H1 (cell line): ENCODE data around the gene CDK19. TPM values are rescaled to one million over a fixed set of nuclear protein-coding genes. Genes with fewer than 3 reads are reported as not detected.

ENCODE experiments used
- CTCF ChIA-PET: fragments of 300-600 bp; sonication (Branson Sonifier 250); formaldehyde crosslinking; loops from one replicate; lab custom pipeline; 2021; ENCODE audit not compliant: partially characterized antibody; lab: Charles Lee
- POLR2A ChIA-PET: fragments of 300-600 bp; sonication (Branson Sonifier 250); formaldehyde crosslinking; loops from one replicate; lab custom pipeline; 2021; ENCODE audit warnings: inconsistent platforms; ENCODE audit not compliant: partially characterized antibody; lab: Charles Lee
- DNase-seq, 2 experiments: peaks; one replicate each; pipeline versions ENCODE4 v3.0.0 to v3.0.0-alpha.2; 2010 to 2022; ENCODE audit warnings: low spot score in 2 of 2, low read depth in 1 of 2, mixed read lengths in 1 of 2
- FAIRE-seq: peaks from 2 replicates; lab custom pipeline; 2011; peaks lifted over from hg19 to GRCh38; lab: Jason Lieb, UNC
- H2AFZ ChIP-seq: 2 replicates; pipeline ENCODE4 v1.8.1; 2012; ENCODE audit warnings: low read length, inconsistent platforms
- H2AK5ac ChIP-seq: 2 replicates; pipeline ENCODE4 v1.6.1; 2013; ENCODE audit warnings: low read depth, low read length
- H2BK120ac ChIP-seq: replicated peaks from 2 replicates; pipeline ENCODE3; 2013; ENCODE audit warnings: low read depth, low read length, inconsistent platforms
- H2BK12ac ChIP-seq: 2 replicates; pipeline ENCODE4 v1.6.1; 2013; ENCODE audit warnings: low read depth, low read length
- H2BK15ac ChIP-seq: 2 replicates; pipeline ENCODE4 v1.6.1; 2013; ENCODE audit warnings: low read length
- H2BK20ac ChIP-seq: 2 replicates; pipeline ENCODE4 v1.6.1; 2013; ENCODE audit warnings: low read length
- H2BK5ac ChIP-seq: 2 replicates; pipeline ENCODE4 v1.6.1; 2013; ENCODE audit warnings: low read depth, low read length
- H3K14ac ChIP-seq: 2 replicates; pipeline ENCODE4 v1.6.1; 2013; ENCODE audit warnings: inconsistent platforms; ENCODE audit not compliant: insufficient read length
- H3K18ac ChIP-seq: 2 replicates; pipeline ENCODE4 v1.6.1; 2013; ENCODE audit warnings: low read length; ENCODE audit errors: extremely low read depth
- H3K23ac ChIP-seq: 2 replicates; pipeline ENCODE4 v1.6.1; 2013; ENCODE audit warnings: inconsistent platforms; ENCODE audit not compliant: insufficient read length
- H3K23me2 ChIP-seq: 2 replicates; pipeline ENCODE4 v1.6.1; 2013; ENCODE audit warnings: low read depth, low read length
- H3K27ac ChIP-seq: 2 replicates; pipeline ENCODE4 v1.6.1; 2011; ENCODE audit warnings: low read depth, low read length, inconsistent platforms
- H3K27me3 ChIP-seq, 4 experiments: replicated peaks in 1 of 4; 1 replicate in 1 of 4; 2 replicates in 3 of 4; pipeline versions ENCODE4 v1.6.1 to v1.8.1; 2011 to 2013; ENCODE audit warnings: low read length in 3 of 4, mild to moderate bottlenecking in 3 of 4, inconsistent platforms in 2 of 4, mixed read lengths in 2 of 4, moderate library complexity in 1 of 4; ENCODE audit not compliant: control insufficient read depth in 3 of 4, insufficient read depth in 3 of 4; ENCODE audit errors: extremely low read depth in 1 of 4
- H3K36me3 ChIP-seq, 4 experiments: 2 replicates each; pipeline versions ENCODE4 v1.6.1 to v1.8.1; 2011 to 2013; ENCODE audit warnings: mild to moderate bottlenecking in 4 of 4, low read length in 3 of 4, moderate library complexity in 2 of 4, control low read depth in 1 of 4, inconsistent platforms in 1 of 4; ENCODE audit not compliant: insufficient read depth in 4 of 4, control insufficient read depth in 2 of 4
- H3K4ac ChIP-seq: replicated peaks from 2 replicates; pipeline ENCODE3; 2013; ENCODE audit warnings: low read length, low read depth, mixed read lengths, inconsistent platforms; ENCODE audit not compliant: insufficient read length
- H3K4me1 ChIP-seq, 4 experiments: replicated peaks in 1 of 4; 1 replicate in 1 of 4; 2 replicates in 3 of 4; pipeline versions ENCODE4 v1.6.1 to v1.8.1; 2011 to 2013; ENCODE audit warnings: low read length in 3 of 4, inconsistent platforms in 2 of 4, mixed read lengths in 1 of 4; ENCODE audit not compliant: insufficient read depth in 4 of 4, control insufficient read depth in 3 of 4
- H3K4me2 ChIP-seq, 2 experiments: 2 replicates each; pipeline versions ENCODE4 v1.6.1 to v1.8.1; 2011 to 2013; ENCODE audit warnings: low read depth in 2 of 2, low read length in 2 of 2, control low read depth in 1 of 2, inconsistent platforms in 1 of 2, mild to moderate bottlenecking in 1 of 2; ENCODE audit not compliant: insufficient read depth in 1 of 2
- H3K4me3 ChIP-seq, 4 experiments: fragments of 200-600, 300-600 bp in 1 of 4; sonication (generic), shearing (Covaris generic), sonication (Bioruptor Twin) in 1 of 4; 2 replicates each; pipeline versions ENCODE4 v1.5.1 to v1.8.1; 2011 to 2016; ENCODE audit warnings: low read length in 4 of 4, low read depth in 3 of 4, control low read depth in 2 of 4, inconsistent platforms in 2 of 4, mild to moderate bottlenecking in 2 of 4, mixed read lengths in 1 of 4, moderate library complexity in 1 of 4; ENCODE audit not compliant: insufficient read depth in 2 of 4; ENCODE audit errors: extremely low read depth in 1 of 4
- H3K56ac ChIP-seq: replicated peaks from 2 replicates; pipeline ENCODE3; 2013; ENCODE audit warnings: low read depth, mild to moderate bottlenecking, mixed read lengths, low read length, inconsistent platforms; ENCODE audit not compliant: insufficient read length
- H3K79me1 ChIP-seq: 2 replicates; pipeline ENCODE4 v1.6.1; 2013; ENCODE audit warnings: low read depth, low read length, control low read depth
- H3K79me2 ChIP-seq, 2 experiments: 2 replicates each; pipeline versions ENCODE4 v1.6.1 to v1.8.1; 2012 to 2013; ENCODE audit warnings: low read length in 2 of 2, mild to moderate bottlenecking in 2 of 2, inconsistent platforms in 1 of 2; ENCODE audit not compliant: insufficient read depth in 2 of 2, control insufficient read depth in 1 of 2
- H3K9ac ChIP-seq, 4 experiments: replicated peaks in 1 of 4; 1 replicate in 1 of 4; 2 replicates in 3 of 4; pipeline versions ENCODE4 v1.6.1 to v1.8.1; 2011 to 2013; ENCODE audit warnings: low read depth in 3 of 4, low read length in 3 of 4, control low read depth in 2 of 4, mild to moderate bottlenecking in 2 of 4, moderate library complexity in 2 of 4, inconsistent platforms in 1 of 4; ENCODE audit errors: extremely low read depth in 1 of 4
- H3K9me3 ChIP-seq, 2 experiments: 2 replicates each; pipeline versions ENCODE4 v1.6.1 to v1.8.1; 2012 to 2013; ENCODE audit warnings: mild to moderate bottlenecking in 2 of 2, moderate library complexity in 2 of 2, control low read depth in 1 of 2, inconsistent platforms in 1 of 2, low read depth in 1 of 2, low read length in 1 of 2, mixed read lengths in 1 of 2; ENCODE audit not compliant: insufficient read depth in 2 of 2
- H4K20me1 ChIP-seq, 2 experiments: replicated peaks in 1 of 2; 2 replicates each; pipeline versions ENCODE3 to v1.8.1; 2011 to 2013; ENCODE audit warnings: inconsistent platforms in 2 of 2, low read length in 2 of 2, mild to moderate bottlenecking in 1 of 2; ENCODE audit not compliant: insufficient read depth in 2 of 2, control insufficient read depth in 1 of 2
- H4K5ac ChIP-seq: 2 replicates; pipeline ENCODE4 v1.6.1; 2013; ENCODE audit warnings: low read length, low read depth, mixed read lengths, inconsistent platforms; ENCODE audit not compliant: insufficient read length
- H4K8ac ChIP-seq: 2 replicates; pipeline ENCODE4 v1.8.0; 2013; ENCODE audit warnings: mild to moderate bottlenecking, moderate library complexity, low read length, inconsistent platforms; ENCODE audit not compliant: insufficient read depth; ENCODE audit errors: extremely low read depth
- H4K91ac ChIP-seq: replicated peaks from 2 replicates; pipeline ENCODE3; 2013; ENCODE audit warnings: low read length, mixed read lengths, inconsistent platforms; ENCODE audit not compliant: insufficient read length
- CHD1 ChIP-seq: IDR thresholded peaks from 2 replicates; pipeline ENCODE4 v1.6.1; 2012; ENCODE audit warnings: low read depth, low read length, improper control_type of control experiment
- WGBS, 2 experiments: shearing (Covaris generic) in 1 of 2; methylation state at CpG; one replicate each; pipeline versions ENCODE4 v1.1.6 to v1.1.7; 2013 to 2015; ENCODE audit warnings: low lambda C conversion rate in 2 of 2, mixed read lengths in 2 of 2, inconsistent platforms in 1 of 2, low coverage in 1 of 2, missing lambda C conversion rate in 1 of 2; ENCODE audit not compliant: insufficient replicate concordance in 2 of 2, insufficient coverage in 1 of 2, insufficient read length in 1 of 2; ENCODE audit errors: extremely low coverage in 1 of 2, missing lambda C conversion rate in 1 of 2; 5-methylcytosine and 5-hydroxymethylcytosine counted together
- polyA plus RNA-seq, 7 experiments: library from polyadenylated mRNA; depleted of rRNA in 3 of 7; stranded (reverse) in 5 of 7; unstranded in 2 of 7; fragments of >200 nt in 5 of 7; fragments of 200-250 nt in 2 of 7; gene quantifications; 1 replicate in 5 of 7; 2 replicates in 1 of 7; 4 replicates in 1 of 7; pipeline versions ENCODE4 v1.2.1 to v1.2.3, GENCODE V29; 2011 to 2013; ENCODE audit warnings: missing spikeins in 2 of 7, mixed read lengths in 2 of 7
- total RNA-seq: library from RNA; stranded (reverse); fragmentation: NEBNext Ultra II Directional; extraction: Animal tissue kit (Norgen Biotek cat#: 25700); gene quantifications from 2 replicates; pipeline ENCODE4 v1.2.1, GENCODE V29; 2021

CDK19 gene
- total and polyA plus RNA-seq, 2 of the 8 experiments (the other 6 are each of a cell fraction or from before 2014, with no cell fraction given), result 4.9 to 12.6 TPM

DNA sequence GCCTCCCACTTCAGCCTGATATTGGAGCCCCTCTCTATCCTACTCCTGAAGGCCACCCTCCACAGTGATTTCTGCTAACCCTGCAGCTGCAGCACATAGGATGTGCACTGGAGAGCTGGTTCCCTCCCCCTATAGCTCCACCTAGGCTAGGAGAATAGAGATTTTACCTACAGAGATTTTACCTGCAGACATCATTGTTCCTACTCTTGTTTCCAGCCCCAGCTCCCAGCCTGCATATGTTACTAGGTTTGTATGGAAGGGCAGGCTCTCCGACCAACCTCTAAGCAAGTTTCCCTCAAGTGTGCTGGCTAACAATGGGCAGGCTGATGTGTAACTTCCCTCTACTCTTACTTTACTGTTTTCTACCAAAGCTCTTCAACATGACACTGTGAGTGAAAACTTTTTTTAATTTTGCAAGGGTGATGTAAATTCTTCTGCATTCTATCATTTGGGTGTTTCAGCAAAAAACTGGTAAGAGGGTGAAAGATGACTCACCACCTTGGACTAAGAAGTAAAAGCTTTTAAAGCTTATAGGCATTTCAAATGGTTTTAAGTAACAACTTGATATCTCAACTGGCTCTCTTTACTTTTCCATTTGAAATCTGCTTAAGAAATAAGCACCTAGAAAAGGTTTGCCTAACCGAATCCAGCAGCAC is 106.8 kb downstream of the CDK19 start:
- Histone ChIP-seq H4K20me1 (no peaks in the 10 kb centered on the region), H2BK20ac (no peak overlapping the region), H2BK5ac (no peak overlapping the region), H3K4ac (no peak overlapping the region), H3K14ac (no peak overlapping the region), H4K8ac (no peak overlapping the region), H4K91ac (no peak overlapping the region), H3K9ac (no peak overlapping the region), H2BK12ac (no peak overlapping the region), H2AK5ac (no peak overlapping the region), H2BK120ac (no peak overlapping the region), H4K5ac (no peak overlapping the region), H3K27me3 (no peaks in the 10 kb centered on the region), H3K18ac (no peak overlapping the region), H3K4me2 (no peak overlapping the region), H3K36me3 (no peaks in the 10 kb centered on the region), H2AFZ (no peak overlapping the region), H3K56ac (no peak overlapping the region), H3K23me2 (no peaks in the 10 kb centered on the region), H3K9me3 (no peaks in the 10 kb centered on the region), H3K79me2 (no peaks in the 10 kb centered on the region), H3K4me1 (peaks cover 0 to 6% (median 0%) of the 10 kb centered on the region in 4 experiments; a peak in 2 of 7 replicates), H3K4me3 (no peak overlapping the region; a peak in 1 of 8 replicates), H3K23ac (no peak overlapping the region), H3K79me1 (no peaks in the 10 kb centered on the region; the same call in 1 of the 2 replicates), H3K27ac (no peak overlapping the region), H2BK15ac (no peak overlapping the region)
- FAIRE-seq, result peak; percentile 39
- no peak for DNase-seq
- POLR2A ChIA-PET, result interaction anchor here (2.2 kb wide), 1 partner anchor 167 kb away, joined by 19 read pairs; the partner anchor contains the start of gene AMD1
- CTCF ChIA-PET, result interaction anchor here (0.6 to 1.8 kb wide), 13 partner anchors 8 to 236 kb away, joined by 3 to 7 read pairs (median 3); no protein-coding TSS in a partner anchor
- 69% methylated on average over 2 of the region's 2 CpGs; no CpG with 5 or more reads in 1 of the 2 experiments for WGBS, 2 experiments
- TF ChIP-seq CHD1, result no peak
